Nephron (organoid): ENCODE results near the gene LLGL2.

Experiments
- H3K27ac Mint-ChIP-seq, 3 experiments: 2 replicates each; pipeline ENCODE4 v1.8.0; 2020; ENCODE audit warnings: mixed read lengths in 3 of 3, mild to moderate bottlenecking in 2 of 3, moderate library complexity in 1 of 3
- H3K27me3 Mint-ChIP-seq: 2 replicates; pipeline ENCODE4 v1.8.0; 2021; ENCODE audit warnings: low read depth, mild to moderate bottlenecking, moderate library complexity, mixed read lengths
- H3K36me3 Mint-ChIP-seq: 2 replicates; pipeline ENCODE4 v1.8.0; 2020; ENCODE audit warnings: low read depth, mixed read lengths
- H3K4me1 Mint-ChIP-seq: 2 replicates; pipeline ENCODE4 v1.8.0; 2020; ENCODE audit warnings: mixed read lengths
- H3K4me3 Mint-ChIP-seq, 3 experiments: 2 replicates each; pipeline ENCODE4 v1.8.0; 2020; ENCODE audit warnings: mild to moderate bottlenecking in 3 of 3, mixed read lengths in 3 of 3, moderate library complexity in 2 of 3
- H3K9me3 Mint-ChIP-seq: 2 replicates; pipeline ENCODE4 v1.8.0; 2020; ENCODE audit warnings: mixed read lengths
- TF ChIP-seq, protein P1 (sequence below), 3 experiments: fragments of 200-600 bp; sonication (generic); IDR thresholded peaks; one replicate each; pipeline ENCODE4 v1.5.0; 2021; ENCODE audit warnings: antibody characterized with exemption in 3 of 3; ENCODE audit not compliant: unreplicated experiment in 3 of 3

The LLGL2 gene

DNA sequence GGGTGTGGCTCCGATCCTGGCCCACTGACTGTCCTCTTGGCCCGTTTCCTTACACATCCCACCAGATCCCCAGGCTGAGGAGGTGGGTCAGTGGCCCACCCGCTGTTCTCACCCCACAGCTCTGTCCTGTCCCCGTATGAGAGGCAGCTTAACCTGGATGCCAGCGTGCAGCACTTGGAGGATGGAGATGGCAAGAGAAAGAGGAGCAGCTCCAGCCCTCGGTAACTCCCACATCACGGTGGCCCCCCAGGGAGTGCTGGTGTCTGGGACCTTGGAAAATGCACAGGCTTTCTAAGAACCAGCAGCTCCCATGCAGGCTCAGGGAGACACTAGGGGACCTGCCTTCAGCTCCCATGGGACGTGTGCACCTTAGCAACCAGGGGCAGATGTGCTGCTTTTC, 4.2 kb upstream of the LLGL2 start:
- Mint-ChIP-seq H3K27me3 (peaks cover 22% of the 10 kb centered on the region), H3K4me3 (no peak overlapping the region), H3K36me3 (peaks cover 35% of the 10 kb centered on the region), H3K27ac (no peak overlapping the region), H3K4me1 (peaks cover 14% of the 10 kb centered on the region), H3K9me3 (no peaks in the 10 kb centered on the region)
- TF ChIP-seq, protein P1, sequence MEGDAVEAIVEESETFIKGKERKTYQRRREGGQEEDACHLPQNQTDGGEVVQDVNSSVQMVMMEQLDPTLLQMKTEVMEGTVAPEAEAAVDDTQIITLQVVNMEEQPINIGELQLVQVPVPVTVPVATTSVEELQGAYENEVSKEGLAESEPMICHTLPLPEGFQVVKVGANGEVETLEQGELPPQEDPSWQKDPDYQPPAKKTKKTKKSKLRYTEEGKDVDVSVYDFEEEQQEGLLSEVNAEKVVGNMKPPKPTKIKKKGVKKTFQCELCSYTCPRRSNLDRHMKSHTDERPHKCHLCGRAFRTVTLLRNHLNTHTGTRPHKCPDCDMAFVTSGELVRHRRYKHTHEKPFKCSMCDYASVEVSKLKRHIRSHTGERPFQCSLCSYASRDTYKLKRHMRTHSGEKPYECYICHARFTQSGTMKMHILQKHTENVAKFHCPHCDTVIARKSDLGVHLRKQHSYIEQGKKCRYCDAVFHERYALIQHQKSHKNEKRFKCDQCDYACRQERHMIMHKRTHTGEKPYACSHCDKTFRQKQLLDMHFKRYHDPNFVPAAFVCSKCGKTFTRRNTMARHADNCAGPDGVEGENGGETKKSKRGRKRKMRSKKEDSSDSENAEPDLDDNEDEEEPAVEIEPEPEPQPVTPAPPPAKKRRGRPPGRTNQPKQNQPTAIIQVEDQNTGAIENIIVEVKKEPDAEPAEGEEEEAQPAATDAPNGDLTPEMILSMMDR (IDR thresholded peaks at IDR 0.05; ENCODE audit: unreplicated experiment in 3 of 3), result no peak

DNA sequence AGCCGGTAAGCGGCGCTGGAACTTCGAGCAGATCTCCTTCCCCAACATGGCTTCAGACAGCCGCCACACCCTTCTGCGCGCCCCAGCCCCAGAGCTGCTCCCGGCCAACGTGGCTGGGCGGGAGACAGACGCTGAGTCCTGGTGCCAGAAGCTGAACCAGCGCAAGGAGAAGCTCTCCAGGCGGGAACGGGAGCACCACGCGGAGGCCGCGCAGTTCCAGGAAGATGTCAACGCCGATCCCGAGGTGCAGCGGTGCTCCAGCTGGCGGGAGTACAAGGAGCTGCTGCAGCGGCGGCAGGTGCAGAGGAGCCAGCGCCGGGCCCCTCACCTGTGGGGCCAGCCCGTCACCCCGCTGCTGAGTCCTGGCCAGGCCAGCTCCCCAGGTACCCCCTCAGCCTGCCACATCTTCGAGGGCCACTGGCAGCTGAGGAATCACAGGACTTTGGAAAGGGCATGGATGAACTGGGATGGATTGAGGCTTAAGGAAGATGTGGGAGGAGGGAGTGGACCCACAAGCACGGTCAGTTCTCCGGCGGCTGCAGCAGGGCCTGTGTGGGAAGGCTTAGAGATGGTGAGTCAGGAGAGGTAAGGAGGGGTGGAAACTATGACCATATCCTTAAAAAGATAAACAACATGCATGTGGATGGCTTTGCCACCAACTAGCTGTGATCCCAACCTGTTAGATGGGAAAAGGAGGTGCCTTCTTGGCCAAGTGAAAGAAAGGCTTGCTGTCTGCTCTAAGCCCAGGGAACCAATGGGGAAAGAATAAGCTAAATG, 3.4 kb upstream of the LLGL2 start:
- Mint-ChIP-seq H3K27me3 (peaks cover 31% of the 10 kb centered on the region), H3K27ac (no peak overlapping the region), H3K4me3 (peak overlapping the region; percentile 5 to 58 (median 57)), H3K36me3 (peaks cover 35% of the 10 kb centered on the region), H3K4me1 (peaks cover 12% of the 10 kb centered on the region), H3K9me3 (no peaks in the 10 kb centered on the region)
- TF ChIP-seq, protein P1 (IDR thresholded peaks at IDR 0.05; ENCODE audit: unreplicated experiment in 3 of 3), result no peak

DNA sequence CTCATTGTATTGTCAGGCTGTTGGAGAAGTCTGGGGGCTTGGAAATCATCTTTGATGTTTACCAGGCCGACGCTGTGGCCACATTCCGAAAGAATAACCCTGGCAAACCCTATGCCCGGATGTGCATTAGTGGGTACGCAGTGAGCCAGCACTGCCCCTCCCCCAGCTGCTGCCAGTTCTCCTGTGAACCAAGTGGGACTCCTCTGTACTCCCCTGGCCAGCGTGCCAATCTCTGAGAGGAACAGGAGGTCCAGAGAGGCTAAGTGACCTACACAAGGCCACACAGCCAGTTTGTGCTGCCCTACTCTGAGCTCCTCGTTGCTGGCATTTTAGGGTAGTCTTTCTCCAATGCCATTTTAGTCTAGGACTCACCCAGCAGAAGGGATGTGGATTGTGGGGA, 1.9 kb upstream of the LLGL2 start:
- H3K27me3 Mint-ChIP-seq, result peaks cover 33% of the 10 kb centered on the region
- TF ChIP-seq, protein P1 (IDR thresholded peaks at IDR 0.05; ENCODE audit: unreplicated experiment in 3 of 3), result no peak
- H3K36me3 Mint-ChIP-seq, result peaks cover 24% of the 10 kb centered on the region
- H3K27ac Mint-ChIP-seq, result no peak overlapping the region
- H3K4me1 Mint-ChIP-seq, result no peaks in the 10 kb centered on the region
- peak overlapping the region; percentile 9 to 77 (median 72) for H3K4me3 Mint-ChIP-seq
- H3K9me3 Mint-ChIP-seq, result no peaks in the 10 kb centered on the region

DNA sequence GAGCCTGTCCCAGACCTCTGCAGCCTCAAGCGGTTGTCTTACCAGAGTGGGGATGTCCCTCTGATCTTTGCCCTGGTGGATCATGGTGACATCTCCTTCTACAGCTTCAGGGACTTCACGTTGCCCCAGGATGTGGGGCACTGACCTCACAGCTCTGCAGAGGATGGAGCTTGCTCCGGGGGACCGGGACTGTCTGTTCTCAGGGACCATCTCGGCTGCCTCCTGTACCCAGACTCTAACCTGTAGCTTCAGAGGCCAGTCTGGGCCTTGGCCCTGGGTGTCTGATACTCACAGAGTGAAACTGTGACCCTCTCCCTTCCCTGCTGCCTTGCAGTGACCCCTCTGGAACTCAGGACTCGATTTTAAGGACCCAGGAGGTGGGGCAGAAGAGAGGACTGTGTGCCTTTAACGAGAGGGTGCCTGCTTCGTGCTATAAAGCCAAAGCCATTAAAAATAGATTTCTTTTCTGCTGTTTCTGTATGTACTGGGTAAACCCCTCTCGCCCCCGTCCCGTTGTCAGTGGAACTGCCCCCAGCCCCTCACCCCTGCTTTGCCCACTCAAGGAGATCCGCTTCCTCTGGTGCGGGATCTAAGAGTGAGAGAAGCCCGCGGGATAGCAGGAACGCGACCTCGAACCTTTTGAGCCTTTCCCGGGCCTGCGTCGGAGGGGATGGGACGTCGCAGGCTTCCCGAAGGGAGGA, 1.1 kb upstream of the LLGL2 start:
- peaks cover 33% of the 10 kb centered on the region for H3K27me3 Mint-ChIP-seq
- H3K4me1 Mint-ChIP-seq, result no peaks in the 10 kb centered on the region
- TF ChIP-seq, protein P1 (IDR thresholded peaks at IDR 0.05; ENCODE audit: unreplicated experiment in 3 of 3), result no peak
- no peaks in the 10 kb centered on the region for H3K9me3 Mint-ChIP-seq
- H3K4me3 Mint-ChIP-seq, result peak overlapping the region; percentile 67 to 77 (median 72)
- H3K27ac Mint-ChIP-seq, result no peak overlapping the region
- H3K36me3 Mint-ChIP-seq, result peaks cover 22% of the 10 kb centered on the region

DNA sequence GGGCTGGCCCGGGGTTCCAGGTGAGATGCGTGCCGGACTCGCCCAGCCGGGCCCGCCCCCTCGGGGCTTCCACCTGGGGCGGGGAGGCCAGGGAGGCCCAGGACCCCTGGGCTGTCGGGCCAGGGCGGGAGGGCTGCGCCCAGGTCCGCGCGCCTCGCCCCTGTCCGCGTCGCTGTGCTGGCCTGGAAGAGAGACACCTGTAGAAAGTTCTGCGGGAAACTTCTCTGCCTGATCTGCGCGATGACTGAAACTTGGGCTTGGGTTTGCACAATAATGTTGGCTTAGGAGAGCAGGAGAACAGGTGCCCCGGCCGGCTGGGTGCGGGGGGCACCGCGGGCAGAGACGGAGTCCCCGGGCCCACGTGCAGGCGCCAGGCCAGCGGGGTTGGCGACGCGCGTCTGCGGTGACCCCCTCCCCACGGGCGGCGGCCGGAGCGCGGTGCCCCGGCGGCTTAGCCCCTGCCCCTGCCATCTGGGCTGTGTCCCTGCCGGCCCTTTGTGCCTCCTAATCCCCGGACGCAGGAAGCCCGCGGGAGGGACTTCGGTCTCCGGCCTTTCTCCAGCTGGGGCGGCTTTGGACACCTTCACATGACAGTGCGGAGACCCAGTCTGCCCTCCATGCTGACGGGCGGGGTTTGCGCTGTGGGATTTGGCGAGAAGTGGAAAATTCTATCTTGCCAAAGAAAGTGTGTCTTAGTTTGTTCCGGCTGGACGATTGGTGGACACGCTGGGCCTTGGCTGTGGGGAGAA, 483 bp downstream of the LLGL2 start:
- no peaks in the 10 kb centered on the region for H3K4me1 Mint-ChIP-seq
- H3K27me3 Mint-ChIP-seq, result peaks cover 33% of the 10 kb centered on the region

More for the DNA sequence above, 483 bp downstream of the LLGL2 start:
- H3K27ac Mint-ChIP-seq, result peak overlapping the region in 1 of 3 experiments; percentile 86
- H3K36me3 Mint-ChIP-seq, result peaks cover 18% of the 10 kb centered on the region
- peak overlapping the region; percentile 77 to 85 (median 79) for H3K4me3 Mint-ChIP-seq
- TF ChIP-seq, protein P1 (IDR thresholded peaks at IDR 0.05; ENCODE audit: unreplicated experiment in 3 of 3), result no peak
- no peaks in the 10 kb centered on the region for H3K9me3 Mint-ChIP-seq
